ENCODE results near the gene LRRC18.

LRRC18 gene

GRCh38 chr10:48940958-48941357 lies 1.3 kb upstream of the LRRC18 start:
- TF ChIP-seq MAX (IDR thresholded peaks at IDR 0.05; ENCODE audit: low read depth, low read length): no peak
- no peak for TF ChIP-seq POLR2A (IDR thresholded peaks at IDR 0.05; ENCODE audit: extremely low read depth, insufficient read length)
- no peak for TF ChIP-seq MYC (IDR thresholded peaks at IDR 0.05; ENCODE audit: low read depth, low read length)
- TF ChIP-seq CTCF (IDR thresholded peaks at IDR 0.05; ENCODE audit: low read depth, low read length): no peak
- no peak overlapping the region for H3K4me3 ChIP-seq (ENCODE audit: low read depth, low read length)

GRCh38 chr10:48940372-48940771 lies 732 bp upstream of the LRRC18 start:
- no peak overlapping the region for H3K4me3 ChIP-seq (ENCODE audit: low read depth, low read length)
- no peak for TF ChIP-seq MAX (IDR thresholded peaks at IDR 0.05; ENCODE audit: low read depth, low read length)
- no peak for TF ChIP-seq POLR2A (IDR thresholded peaks at IDR 0.05; ENCODE audit: extremely low read depth, insufficient read length)
- no peak for TF ChIP-seq CTCF (IDR thresholded peaks at IDR 0.05; ENCODE audit: low read depth, low read length)
- no peak for TF ChIP-seq MYC (IDR thresholded peaks at IDR 0.05; ENCODE audit: low read depth, low read length)
- DNase-seq (ENCODE audit: low read depth): no peak

More at GRCh38 chr10:48940958-48941357, 1.3 kb upstream of the LRRC18 start:
- DNase-seq (ENCODE audit: low read depth): no peak

- TF ChIP-seq MYC (IDR thresholded peaks at IDR 0.05; ENCODE audit: low read depth, low read length) (no peak), POLR2A (IDR thresholded peaks at IDR 0.05; ENCODE audit: extremely low read depth, insufficient read length) (no peak)
- no peak for DNase-seq (ENCODE audit: low read depth)
- H3K4me3 ChIP-seq (ENCODE audit: low read depth, low read length): no peak overlapping the region
These were observed 577 bp downstream of the LRRC18 start for GRCh38 chr10:48938990-48939536.

- TF ChIP-seq MYC (IDR thresholded peaks at IDR 0.05; ENCODE audit: low read depth, low read length) (no peak), MAX (IDR thresholded peaks at IDR 0.05; ENCODE audit: low read depth, low read length) (no peak), POLR2A (IDR thresholded peaks at IDR 0.05; ENCODE audit: extremely low read depth, insufficient read length) (no peak), CTCF (IDR thresholded peaks at IDR 0.05; ENCODE audit: low read depth, low read length) (no peak)
- DNase-seq (ENCODE audit: low read depth): no peak
- no peak overlapping the region for H3K4me3 ChIP-seq (ENCODE audit: low read depth, low read length)
These were observed 1.4 kb downstream of the LRRC18 start for GRCh38 chr10:48938281-48938680.

GRCh38 chr10:48937796-48938195 lies 1.8 kb downstream of the LRRC18 start:
- H3K4me3 ChIP-seq (ENCODE audit: low read depth, low read length): no peak overlapping the region
- TF ChIP-seq MYC (IDR thresholded peaks at IDR 0.05; ENCODE audit: low read depth, low read length) (no peak), POLR2A (IDR thresholded peaks at IDR 0.05; ENCODE audit: extremely low read depth, insufficient read length) (no peak), CTCF (IDR thresholded peaks at IDR 0.05; ENCODE audit: low read depth, low read length) (no peak), MAX (IDR thresholded peaks at IDR 0.05; ENCODE audit: low read depth, low read length) (no peak)
- DNase-seq (ENCODE audit: low read depth): no peak

- no peak for DNase-seq (ENCODE audit: low read depth)
- H3K4me3 ChIP-seq (ENCODE audit: low read depth, low read length): no peak overlapping the region
- no peak for TF ChIP-seq MAX (IDR thresholded peaks at IDR 0.05; ENCODE audit: low read depth, low read length)
- TF ChIP-seq POLR2A (IDR thresholded peaks at IDR 0.05; ENCODE audit: extremely low read depth, insufficient read length): no peak
- no peak for TF ChIP-seq CTCF (IDR thresholded peaks at IDR 0.05; ENCODE audit: low read depth, low read length)
- TF ChIP-seq MYC (IDR thresholded peaks at IDR 0.05; ENCODE audit: low read depth, low read length): no peak
These were observed 4.1 kb downstream of the LRRC18 start for GRCh38 chr10:48935577-48935976.

Data from NB4 (cell line).